Nephron progenitor cell (in vitro differentiated cells): ENCODE measurements around the gene CAPN13.

Source experiments
- DNase-seq: peaks from one replicate; pipeline ENCODE4 v3.0.0; 2021
- H3K27ac Mint-ChIP-seq: 2 replicates; pipeline ENCODE4 v1.8.0; 2021; ENCODE audit warnings: mild to moderate bottlenecking, moderate library complexity, mixed read lengths
- H3K27me3 Mint-ChIP-seq: 2 replicates; pipeline ENCODE4 v1.8.0; 2021; ENCODE audit warnings: mild to moderate bottlenecking, low read depth, mixed read lengths; ENCODE audit not compliant: poor library complexity
- H3K36me3 Mint-ChIP-seq: 2 replicates; pipeline ENCODE4 v1.8.0; 2021; ENCODE audit warnings: low read depth, mixed read lengths
- H3K4me1 Mint-ChIP-seq: 2 replicates; pipeline ENCODE4 v1.8.0; 2021; ENCODE audit warnings: mixed read lengths
- H3K4me3 Mint-ChIP-seq: 2 replicates; pipeline ENCODE4 v1.8.0; 2021; ENCODE audit warnings: mild to moderate bottlenecking, moderate library complexity, mixed read lengths
- H3K9me3 Mint-ChIP-seq: 2 replicates; pipeline ENCODE4 v1.8.0; 2021; ENCODE audit warnings: mild to moderate bottlenecking, moderate library complexity, mixed read lengths
- TF ChIP-seq, protein P1 (sequence below): fragments of 200-600 bp; sonication (generic); IDR thresholded peaks from 2 replicates; pipeline ENCODE4 v1.5.0; 2021; ENCODE audit warnings: antibody characterized with exemption

Gene CAPN13

DNA sequence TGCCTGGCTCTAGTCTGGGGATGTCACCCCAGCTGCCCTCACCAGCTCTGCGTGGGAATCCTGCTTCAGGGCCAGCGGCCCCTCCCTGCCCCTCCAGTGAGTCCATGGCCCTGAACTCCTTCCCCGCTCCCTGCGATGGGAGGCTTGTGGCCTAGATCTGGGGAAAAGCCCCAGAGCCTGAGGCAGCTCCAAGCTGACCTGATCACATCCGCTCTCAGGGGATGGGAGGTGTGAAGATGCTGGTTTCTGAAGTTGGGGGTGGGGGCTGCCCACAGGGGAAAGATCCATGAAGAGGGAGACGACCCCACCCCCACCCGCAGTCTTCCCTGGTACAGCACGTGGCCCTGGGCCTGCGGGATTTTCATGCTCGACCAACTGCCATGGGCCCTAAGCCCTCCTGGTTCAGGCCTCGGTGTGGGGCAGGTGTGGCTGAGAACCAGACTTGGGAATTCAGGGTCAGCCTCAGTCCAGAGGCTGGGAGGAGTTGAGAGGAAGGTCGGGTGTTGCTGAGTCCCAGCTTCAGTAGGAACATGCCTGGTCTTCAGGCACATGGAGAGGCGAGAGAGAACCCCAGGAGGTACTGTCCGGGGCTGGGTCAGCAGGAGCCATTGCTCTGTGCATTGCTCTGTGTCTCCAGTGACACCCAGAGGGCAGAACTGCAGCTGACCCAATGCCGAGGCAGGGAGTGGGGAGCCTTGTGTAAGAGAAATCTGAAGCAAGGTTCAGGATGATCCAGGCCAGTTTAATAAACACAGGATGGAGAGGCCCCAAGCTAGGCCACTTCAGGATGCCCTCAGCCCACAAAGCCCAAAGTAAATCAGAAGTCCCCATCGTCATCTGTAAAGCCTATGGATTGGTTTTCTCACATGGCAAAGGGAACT is 115.1 kb downstream of the CAPN13 start:
- DNase-seq = no peak
- Mint-ChIP-seq H3K4me3 (no peak overlapping the region), H3K36me3 (no peaks in the 10 kb centered on the region), H3K4me1 (peaks cover 30% of the 10 kb centered on the region), H3K27me3 (peaks cover 16% of the 10 kb centered on the region), H3K27ac (no peak overlapping the region), H3K9me3 (no peaks in the 10 kb centered on the region)
- TF ChIP-seq, protein P1, sequence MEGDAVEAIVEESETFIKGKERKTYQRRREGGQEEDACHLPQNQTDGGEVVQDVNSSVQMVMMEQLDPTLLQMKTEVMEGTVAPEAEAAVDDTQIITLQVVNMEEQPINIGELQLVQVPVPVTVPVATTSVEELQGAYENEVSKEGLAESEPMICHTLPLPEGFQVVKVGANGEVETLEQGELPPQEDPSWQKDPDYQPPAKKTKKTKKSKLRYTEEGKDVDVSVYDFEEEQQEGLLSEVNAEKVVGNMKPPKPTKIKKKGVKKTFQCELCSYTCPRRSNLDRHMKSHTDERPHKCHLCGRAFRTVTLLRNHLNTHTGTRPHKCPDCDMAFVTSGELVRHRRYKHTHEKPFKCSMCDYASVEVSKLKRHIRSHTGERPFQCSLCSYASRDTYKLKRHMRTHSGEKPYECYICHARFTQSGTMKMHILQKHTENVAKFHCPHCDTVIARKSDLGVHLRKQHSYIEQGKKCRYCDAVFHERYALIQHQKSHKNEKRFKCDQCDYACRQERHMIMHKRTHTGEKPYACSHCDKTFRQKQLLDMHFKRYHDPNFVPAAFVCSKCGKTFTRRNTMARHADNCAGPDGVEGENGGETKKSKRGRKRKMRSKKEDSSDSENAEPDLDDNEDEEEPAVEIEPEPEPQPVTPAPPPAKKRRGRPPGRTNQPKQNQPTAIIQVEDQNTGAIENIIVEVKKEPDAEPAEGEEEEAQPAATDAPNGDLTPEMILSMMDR = no peak

DNA sequence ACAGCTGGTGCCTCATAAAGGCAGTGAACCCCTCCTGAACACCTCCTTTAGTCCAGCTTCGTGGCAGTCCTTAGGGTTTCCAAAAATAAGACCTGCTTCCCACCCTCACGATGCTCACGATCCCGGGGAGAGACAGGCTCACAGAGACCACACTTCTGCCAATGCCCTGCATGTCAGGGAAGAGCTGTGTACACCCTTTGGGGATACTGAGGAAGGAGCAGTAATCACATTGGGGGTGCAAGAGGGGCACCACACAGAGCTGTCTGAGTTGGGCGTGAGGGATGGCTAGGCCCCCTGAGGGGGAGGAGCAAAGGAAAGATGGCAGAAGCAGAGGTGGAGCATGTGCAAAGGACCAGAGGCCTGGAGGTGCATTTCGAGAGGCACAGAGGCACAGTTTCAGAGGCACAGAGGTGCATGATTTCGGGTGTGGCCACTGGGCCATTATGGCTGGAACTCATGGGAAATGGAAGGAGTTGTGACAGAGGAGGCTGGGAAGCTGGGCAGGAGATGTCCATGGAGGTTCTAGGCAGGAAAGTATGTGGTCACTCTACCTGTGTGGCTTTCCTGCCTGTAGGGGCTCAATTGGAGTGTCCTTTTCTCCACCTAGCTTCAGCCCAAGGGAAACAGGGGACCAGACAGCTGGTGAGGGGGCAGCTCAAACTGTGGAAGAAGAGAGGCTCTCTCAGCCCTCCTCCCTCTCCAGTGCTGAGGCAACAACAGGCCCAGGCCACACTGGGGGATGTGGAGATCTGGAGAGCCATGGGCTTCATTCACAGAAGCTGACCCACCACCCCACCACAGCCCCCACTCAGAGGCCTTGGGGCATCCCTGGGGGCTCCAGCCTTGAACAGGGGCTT is 115.9 kb downstream of the CAPN13 start:
- no peak overlapping the region for H3K4me3 Mint-ChIP-seq
- peaks cover 34% of the 10 kb centered on the region for H3K4me1 Mint-ChIP-seq
- H3K27me3 Mint-ChIP-seq = peaks cover 16% of the 10 kb centered on the region
- DNase-seq = no peak
- no peak overlapping the region for H3K27ac Mint-ChIP-seq
- no peaks in the 10 kb centered on the region for H3K9me3 Mint-ChIP-seq
- TF ChIP-seq, protein P1 = no peak
- no peaks in the 10 kb centered on the region for H3K36me3 Mint-ChIP-seq

GRCh38 chr2:30690126-30690561 is 117.1 kb downstream of the CAPN13 start:
- Mint-ChIP-seq H3K27me3 (peaks cover 12% of the 10 kb centered on the region), H3K4me1 (peaks cover 45% of the 10 kb centered on the region), H3K27ac (peak overlapping the region; percentile 72), H3K4me3 (no peak overlapping the region), H3K36me3 (no peaks in the 10 kb centered on the region), H3K9me3 (no peaks in the 10 kb centered on the region)
- no peak for DNase-seq
- TF ChIP-seq, protein P1 = no peak

GRCh38 chr2:30689496-30690125 is 117.6 kb downstream of the CAPN13 start:
- Mint-ChIP-seq H3K36me3 (no peaks in the 10 kb centered on the region), H3K4me3 (no peak overlapping the region), H3K27me3 (peaks cover 12% of the 10 kb centered on the region), H3K27ac (peak overlapping the region; percentile 72), H3K9me3 (peaks cover under 1% of the 10 kb centered on the region), H3K4me1 (peaks cover 47% of the 10 kb centered on the region)
- TF ChIP-seq, protein P1 = no peak
- no peak for DNase-seq

- Mint-ChIP-seq H3K27me3 (peaks cover 8% of the 10 kb centered on the region), H3K4me1 (peaks cover 47% of the 10 kb centered on the region)
These were observed 118.3 kb downstream of the CAPN13 start for GRCh38 chr2:30688956-30689401.

More at GRCh38 chr2:30688956-30689401, 118.3 kb downstream of the CAPN13 start:
- peak overlapping the region; percentile 51 for H3K27ac Mint-ChIP-seq
- no peak for DNase-seq
- peak overlapping the region; percentile 38 for H3K4me3 Mint-ChIP-seq
- peaks cover 4% of the 10 kb centered on the region for H3K9me3 Mint-ChIP-seq
- TF ChIP-seq, protein P1 = no peak
- no peaks in the 10 kb centered on the region for H3K36me3 Mint-ChIP-seq
